ENCODE measurements around the gene PCP2. TPM values are rescaled to one million over a fixed set of nuclear protein-coding genes. Genes with fewer than 3 reads are reported as not detected.

Gene PCP2
- total and polyA plus RNA-seq, 2 of the 13 experiments (the other 11 are each of a cell fraction or from before 2014, with no cell fraction given), result 0.62 TPM; not detected in 1

DNA sequence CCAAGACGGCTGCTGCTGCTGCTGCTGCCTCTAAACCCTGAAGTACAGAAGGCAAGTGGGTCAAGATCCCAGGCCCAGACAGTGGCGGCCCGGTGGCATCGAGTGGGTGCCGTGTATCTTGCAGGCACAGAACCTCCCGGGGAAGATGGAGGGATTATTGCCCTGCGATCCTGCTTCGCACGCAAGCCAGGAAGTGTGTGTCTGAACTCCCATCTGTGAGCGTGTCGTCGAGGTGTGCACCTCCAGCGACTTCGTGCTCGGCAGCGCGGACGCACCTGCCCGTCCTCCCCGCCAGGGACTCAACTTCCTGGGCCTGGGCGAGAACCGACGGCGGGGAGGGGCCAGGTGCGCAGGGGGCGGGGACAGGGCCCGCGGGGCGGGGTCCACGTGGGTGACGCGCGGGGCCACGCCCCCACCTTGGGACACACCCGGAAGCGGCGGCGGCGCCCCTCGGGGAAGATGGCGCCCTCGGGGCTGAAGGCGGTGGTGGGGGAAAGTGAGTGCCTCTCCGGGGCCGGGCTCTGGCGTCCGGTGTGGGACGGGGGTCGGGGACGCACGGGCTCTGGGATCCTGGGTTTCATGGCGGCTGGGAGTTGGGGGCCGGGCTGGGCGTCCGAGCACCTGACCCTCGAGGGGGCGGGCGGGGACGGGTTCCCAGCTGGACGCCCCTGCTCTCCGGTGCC lies 3.3 kb upstream of the PCP2 start, which contains the start of gene STXBP2 (continued):
- TF ChIP-seq, protein P1, sequence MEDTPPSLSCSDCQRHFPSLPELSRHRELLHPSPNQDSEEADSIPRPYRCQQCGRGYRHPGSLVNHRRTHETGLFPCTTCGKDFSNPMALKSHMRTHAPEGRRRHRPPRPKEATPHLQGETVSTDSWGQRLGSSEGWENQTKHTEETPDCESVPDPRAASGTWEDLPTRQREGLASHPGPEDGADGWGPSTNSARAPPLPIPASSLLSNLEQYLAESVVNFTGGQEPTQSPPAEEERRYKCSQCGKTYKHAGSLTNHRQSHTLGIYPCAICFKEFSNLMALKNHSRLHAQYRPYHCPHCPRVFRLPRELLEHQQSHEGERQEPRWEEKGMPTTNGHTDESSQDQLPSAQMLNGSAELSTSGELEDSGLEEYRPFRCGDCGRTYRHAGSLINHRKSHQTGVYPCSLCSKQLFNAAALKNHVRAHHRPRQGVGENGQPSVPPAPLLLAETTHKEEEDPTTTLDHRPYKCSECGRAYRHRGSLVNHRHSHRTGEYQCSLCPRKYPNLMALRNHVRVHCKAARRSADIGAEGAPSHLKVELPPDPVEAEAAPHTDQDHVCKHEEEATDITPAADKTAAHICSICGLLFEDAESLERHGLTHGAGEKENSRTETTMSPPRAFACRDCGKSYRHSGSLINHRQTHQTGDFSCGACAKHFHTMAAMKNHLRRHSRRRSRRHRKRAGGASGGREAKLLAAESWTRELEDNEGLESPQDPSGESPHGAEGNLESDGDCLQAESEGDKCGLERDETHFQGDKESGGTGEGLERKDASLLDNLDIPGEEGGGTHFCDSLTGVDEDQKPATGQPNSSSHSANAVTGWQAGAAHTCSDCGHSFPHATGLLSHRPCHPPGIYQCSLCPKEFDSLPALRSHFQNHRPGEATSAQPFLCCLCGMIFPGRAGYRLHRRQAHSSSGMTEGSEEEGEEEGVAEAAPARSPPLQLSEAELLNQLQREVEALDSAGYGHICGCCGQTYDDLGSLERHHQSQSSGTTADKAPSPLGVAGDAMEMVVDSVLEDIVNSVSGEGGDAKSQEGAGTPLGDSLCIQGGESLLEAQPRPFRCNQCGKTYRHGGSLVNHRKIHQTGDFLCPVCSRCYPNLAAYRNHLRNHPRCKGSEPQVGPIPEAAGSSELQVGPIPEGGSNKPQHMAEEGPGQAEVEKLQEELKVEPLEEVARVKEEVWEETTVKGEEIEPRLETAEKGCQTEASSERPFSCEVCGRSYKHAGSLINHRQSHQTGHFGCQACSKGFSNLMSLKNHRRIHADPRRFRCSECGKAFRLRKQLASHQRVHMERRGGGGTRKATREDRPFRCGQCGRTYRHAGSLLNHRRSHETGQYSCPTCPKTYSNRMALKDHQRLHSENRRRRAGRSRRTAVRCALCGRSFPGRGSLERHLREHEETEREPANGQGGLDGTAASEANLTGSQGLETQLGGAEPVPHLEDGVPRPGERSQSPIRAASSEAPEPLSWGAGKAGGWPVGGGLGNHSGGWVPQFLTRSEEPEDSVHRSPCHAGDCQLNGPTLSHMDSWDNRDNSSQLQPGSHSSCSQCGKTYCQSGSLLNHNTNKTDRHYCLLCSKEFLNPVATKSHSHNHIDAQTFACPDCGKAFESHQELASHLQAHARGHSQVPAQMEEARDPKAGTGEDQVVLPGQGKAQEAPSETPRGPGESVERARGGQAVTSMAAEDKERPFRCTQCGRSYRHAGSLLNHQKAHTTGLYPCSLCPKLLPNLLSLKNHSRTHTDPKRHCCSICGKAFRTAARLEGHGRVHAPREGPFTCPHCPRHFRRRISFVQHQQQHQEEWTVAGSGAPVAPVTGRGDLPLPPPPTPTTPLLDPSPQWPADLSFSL (CRISPR knock-in tag; IDR thresholded peaks at IDR 0.05), result no peak
- TF ChIP-seq EP300 (IDR thresholded peaks at IDR 0.05; ENCODE audit: low read depth in 2 of 2, low read length in 2 of 2) (no peak; a peak in 1 of 4 replicates), EP300 (CRISPR knock-in tag; IDR thresholded peaks at IDR 0.05; ENCODE audit: borderline replicate concordance) (no peak), ZNF788 (CRISPR knock-in tag; IDR thresholded peaks at IDR 0.05; ENCODE audit: borderline replicate concordance) (peak; percentile 75; the same call in 1 of the 2 replicates), FOXA3 (CRISPR knock-in tag; IDR thresholded peaks at IDR 0.05) (no peak), ZNF7 (CRISPR knock-in tag; IDR thresholded peaks at IDR 0.05) (no peak), SKI (IDR thresholded peaks at IDR 0.05; ENCODE audit: partially characterized antibody) (no peak), HIVEP1 (CRISPR knock-in tag; IDR thresholded peaks at IDR 0.05) (0 out of 2 replicates have a peak, but pooled peaks have one; percentile 21)
- TF ChIP-seq, protein P2, sequence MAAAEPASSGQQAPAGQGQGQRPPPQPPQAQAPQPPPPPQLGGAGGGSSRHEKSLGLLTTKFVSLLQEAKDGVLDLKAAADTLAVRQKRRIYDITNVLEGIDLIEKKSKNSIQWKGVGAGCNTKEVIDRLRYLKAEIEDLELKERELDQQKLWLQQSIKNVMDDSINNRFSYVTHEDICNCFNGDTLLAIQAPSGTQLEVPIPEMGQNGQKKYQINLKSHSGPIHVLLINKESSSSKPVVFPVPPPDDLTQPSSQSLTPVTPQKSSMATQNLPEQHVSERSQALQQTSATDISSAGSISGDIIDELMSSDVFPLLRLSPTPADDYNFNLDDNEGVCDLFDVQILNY (CRISPR knock-in tag; conservative IDR thresholded peaks at IDR 0.05), result no peak
- TF ChIP-seq, protein P3, sequence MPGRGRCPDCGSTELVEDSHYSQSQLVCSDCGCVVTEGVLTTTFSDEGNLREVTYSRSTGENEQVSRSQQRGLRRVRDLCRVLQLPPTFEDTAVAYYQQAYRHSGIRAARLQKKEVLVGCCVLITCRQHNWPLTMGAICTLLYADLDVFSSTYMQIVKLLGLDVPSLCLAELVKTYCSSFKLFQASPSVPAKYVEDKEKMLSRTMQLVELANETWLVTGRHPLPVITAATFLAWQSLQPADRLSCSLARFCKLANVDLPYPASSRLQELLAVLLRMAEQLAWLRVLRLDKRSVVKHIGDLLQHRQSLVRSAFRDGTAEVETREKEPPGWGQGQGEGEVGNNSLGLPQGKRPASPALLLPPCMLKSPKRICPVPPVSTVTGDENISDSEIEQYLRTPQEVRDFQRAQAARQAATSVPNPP (CRISPR knock-in tag; IDR thresholded peaks at IDR 0.05), result no peak
- TF ChIP-seq, protein P4, sequence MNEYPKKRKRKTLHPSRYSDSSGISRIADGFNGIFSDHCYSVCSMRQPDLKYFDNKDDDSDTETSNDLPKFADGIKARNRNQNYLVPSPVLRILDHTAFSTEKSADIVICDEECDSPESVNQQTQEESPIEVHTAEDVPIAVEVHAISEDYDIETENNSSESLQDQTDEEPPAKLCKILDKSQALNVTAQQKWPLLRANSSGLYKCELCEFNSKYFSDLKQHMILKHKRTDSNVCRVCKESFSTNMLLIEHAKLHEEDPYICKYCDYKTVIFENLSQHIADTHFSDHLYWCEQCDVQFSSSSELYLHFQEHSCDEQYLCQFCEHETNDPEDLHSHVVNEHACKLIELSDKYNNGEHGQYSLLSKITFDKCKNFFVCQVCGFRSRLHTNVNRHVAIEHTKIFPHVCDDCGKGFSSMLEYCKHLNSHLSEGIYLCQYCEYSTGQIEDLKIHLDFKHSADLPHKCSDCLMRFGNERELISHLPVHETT (CRISPR knock-in tag; conservative IDR thresholded peaks at IDR 0.05), result no peak
- TF ChIP-seq, protein P5, sequence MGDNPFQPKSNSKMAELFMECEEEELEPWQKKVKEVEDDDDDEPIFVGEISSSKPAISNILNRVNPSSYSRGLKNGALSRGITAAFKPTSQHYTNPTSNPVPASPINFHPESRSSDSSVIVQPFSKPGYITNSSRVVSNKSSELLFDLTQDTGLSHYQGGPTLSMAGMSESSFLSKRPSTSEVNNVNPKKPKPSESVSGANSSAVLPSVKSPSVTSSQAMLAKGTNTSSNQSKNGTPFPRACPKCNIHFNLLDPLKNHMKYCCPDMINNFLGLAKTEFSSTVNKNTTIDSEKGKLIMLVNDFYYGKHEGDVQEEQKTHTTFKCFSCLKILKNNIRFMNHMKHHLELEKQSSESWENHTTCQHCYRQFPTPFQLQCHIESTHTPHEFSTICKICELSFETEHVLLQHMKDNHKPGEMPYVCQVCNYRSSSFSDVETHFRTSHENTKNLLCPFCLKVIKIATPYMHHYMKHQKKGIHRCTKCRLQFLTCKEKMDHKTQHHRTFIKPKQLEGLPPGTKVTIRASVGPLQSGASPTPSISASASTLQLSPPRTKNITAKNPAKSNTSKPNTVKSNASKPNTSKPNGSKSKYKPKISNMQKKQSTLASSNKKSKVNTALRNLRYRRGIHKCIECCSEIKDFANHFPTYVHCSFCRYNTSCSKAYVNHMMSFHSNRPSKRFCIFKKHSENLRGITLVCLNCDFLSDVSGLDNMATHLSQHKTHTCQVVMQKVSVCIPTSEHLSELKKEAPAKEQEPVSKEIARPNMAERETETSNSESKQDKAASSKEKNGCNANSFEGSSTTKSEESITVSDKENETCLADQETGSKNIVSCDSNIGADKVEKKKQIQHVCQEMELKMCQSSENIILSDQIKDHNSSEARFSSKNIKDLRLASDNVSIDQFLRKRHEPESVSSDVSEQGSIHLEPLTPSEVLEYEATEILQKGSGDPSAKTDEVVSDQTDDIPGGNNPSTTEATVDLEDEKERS (CRISPR knock-in tag; IDR thresholded peaks at IDR 0.05), result no peak
- TF ChIP-seq, protein P6, sequence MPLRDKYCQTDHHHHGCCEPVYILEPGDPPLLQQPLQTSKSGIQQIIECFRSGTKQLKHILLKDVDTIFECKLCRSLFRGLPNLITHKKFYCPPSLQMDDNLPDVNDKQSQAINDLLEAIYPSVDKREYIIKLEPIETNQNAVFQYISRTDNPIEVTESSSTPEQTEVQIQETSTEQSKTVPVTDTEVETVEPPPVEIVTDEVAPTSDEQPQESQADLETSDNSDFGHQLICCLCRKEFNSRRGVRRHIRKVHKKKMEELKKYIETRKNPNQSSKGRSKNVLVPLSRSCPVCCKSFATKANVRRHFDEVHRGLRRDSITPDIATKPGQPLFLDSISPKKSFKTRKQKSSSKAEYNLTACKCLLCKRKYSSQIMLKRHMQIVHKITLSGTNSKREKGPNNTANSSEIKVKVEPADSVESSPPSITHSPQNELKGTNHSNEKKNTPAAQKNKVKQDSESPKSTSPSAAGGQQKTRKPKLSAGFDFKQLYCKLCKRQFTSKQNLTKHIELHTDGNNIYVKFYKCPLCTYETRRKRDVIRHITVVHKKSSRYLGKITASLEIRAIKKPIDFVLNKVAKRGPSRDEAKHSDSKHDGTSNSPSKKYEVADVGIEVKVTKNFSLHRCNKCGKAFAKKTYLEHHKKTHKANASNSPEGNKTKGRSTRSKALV (CRISPR knock-in tag; IDR thresholded peaks at IDR 0.05), result no peak
